ENCODE data around the gene MAPK1. TPM values are rescaled to one million over a fixed set of nuclear protein-coding genes. Genes with fewer than 3 reads are reported as not detected.
"Not testable (repeated sequence)": the region's sequence is repeated elsewhere in the genome, so short reads cannot be mapped to it uniquely, and the experiment has no call there.

MAPK1 gene
- total RNA-seq, 1 experiment from 2014 or later: 90.3 TPM

DNA sequence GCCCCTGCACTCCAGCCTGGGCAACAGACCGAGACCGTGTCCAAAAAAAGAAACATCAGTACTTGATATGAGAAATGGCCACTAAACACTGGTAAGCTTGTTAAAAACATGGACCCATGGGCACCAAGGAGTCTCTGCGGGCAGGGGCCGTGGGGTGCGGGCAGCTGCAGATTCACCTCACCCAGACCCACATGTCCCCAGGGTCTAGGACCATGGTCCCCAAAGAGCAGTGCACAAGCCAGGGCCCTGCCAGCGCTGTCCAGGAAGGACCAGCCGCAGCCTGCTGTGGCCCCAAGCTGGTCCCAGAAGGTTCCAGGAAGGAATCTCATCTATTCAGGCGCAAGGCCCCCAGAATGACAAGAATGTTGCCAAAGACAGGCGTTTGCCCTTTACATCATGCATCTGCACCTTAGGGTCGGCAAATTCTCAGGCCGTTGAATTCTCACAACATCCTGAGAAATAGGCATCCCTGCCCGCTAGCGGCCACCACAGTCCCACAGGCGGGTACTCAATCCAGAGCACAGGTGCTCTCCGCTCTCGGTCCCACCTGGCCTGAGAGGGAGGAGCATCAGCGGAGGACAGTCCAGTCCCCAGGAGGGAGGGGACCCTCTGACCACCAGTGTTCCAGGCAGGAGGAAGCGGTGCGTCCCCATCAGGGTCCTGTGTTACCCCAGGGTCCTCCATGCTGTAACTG is 141.3 kb downstream of the MAPK1 start:
- DNase-seq: no peak
- H2BK15ac ChIP-seq (ENCODE audit: low read depth, low read length): no peak overlapping the region

DNA sequence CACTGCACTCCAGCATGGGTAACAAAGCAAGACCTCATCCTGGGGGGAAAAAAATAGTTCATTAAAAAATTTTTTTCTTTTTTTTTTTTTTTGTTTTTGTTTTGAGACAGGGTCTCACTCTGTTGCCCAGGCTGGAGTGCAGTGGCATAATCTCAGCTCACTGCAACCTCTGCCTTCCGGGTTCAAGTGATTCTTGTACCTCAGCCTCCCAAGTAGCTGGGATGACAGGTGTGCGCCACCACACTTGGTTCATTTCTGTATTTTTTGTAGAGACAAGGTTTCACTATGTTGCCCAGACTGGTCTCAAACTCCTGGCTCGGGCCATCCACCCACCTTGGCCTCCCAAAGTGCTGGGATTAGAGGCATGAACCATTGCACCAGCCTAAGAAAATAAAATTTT is 142.9 kb downstream of the MAPK1 start:
- not testable (repeated sequence) for H4K20me1 ChIP-seq (ENCODE audit: control insufficient read depth, insufficient read depth, insufficient read length); H3K23me2 ChIP-seq (ENCODE audit: insufficient read length, low read depth, low read length, poor library complexity, severe bottlenecking); H3K9me3 ChIP-seq (ENCODE audit: control insufficient read depth, low read depth, low read length); H3K14ac ChIP-seq (ENCODE audit: insufficient read depth, low read length); H2BK15ac ChIP-seq (ENCODE audit: low read depth, low read length); H3K56ac ChIP-seq (ENCODE audit: insufficient read length, low read depth, low read length); H3K27ac ChIP-seq (ENCODE audit: insufficient read length, low read depth, low read length); H3K27ac Mint-ChIP-seq; H2BK12ac ChIP-seq (ENCODE audit: insufficient read length, low read depth, low read length); H3K4me3 Mint-ChIP-seq; H2AK5ac ChIP-seq (ENCODE audit: insufficient read length, low read length); DNase-seq; H4K91ac ChIP-seq (ENCODE audit: insufficient read length, low read depth, low read length); H2BK20ac ChIP-seq (ENCODE audit: low read depth, low read length, poor library complexity, severe bottlenecking); H3K4ac ChIP-seq (ENCODE audit: low read depth, low read length); H3K36me3 Mint-ChIP-seq (ENCODE audit: insufficient read depth in 1 of 3, low read depth in 3 of 3); H3K18ac ChIP-seq (ENCODE audit: insufficient read length, low read depth, low read length); H2AFZ ChIP-seq (ENCODE audit: low read length); H3T11ph ChIP-seq (ENCODE audit: low read length); H3K27me3 ChIP-seq (ENCODE audit: insufficient read depth, low read length); H3K9me3 Mint-ChIP-seq; H3K27me3 Mint-ChIP-seq (ENCODE audit: low read depth); H3K79me1 ChIP-seq (ENCODE audit: insufficient read depth, low read depth, low read length, poor library complexity, severe bottlenecking); H4K8ac ChIP-seq (replicated peaks; ENCODE audit: insufficient read length, low read depth, low read length); H2BK120ac ChIP-seq (ENCODE audit: low read depth, low read length, poor library complexity, severe bottlenecking); H3K4me2 ChIP-seq (ENCODE audit: insufficient read depth, insufficient read length, low read length); H3K9ac ChIP-seq (ENCODE audit: extremely low read depth, insufficient read length, low read length); H2BK5ac ChIP-seq (ENCODE audit: insufficient read length, low read length); H4K5ac ChIP-seq (ENCODE audit: insufficient read length, low read depth, low read length); H3K4me1 ChIP-seq (ENCODE audit: insufficient read depth, low read length); H3K79me2 ChIP-seq (ENCODE audit: insufficient read depth, low read length); H3K23ac ChIP-seq (ENCODE audit: insufficient read length, low read depth, low read length)
- WGBS (ENCODE audit: extremely low coverage, insufficient read length, low lambda C conversion rate): no CpG with 5 or more reads among the region's 3 CpGs
- peaks cover 9 to 11% of the 10 kb centered on the region in 2 experiments for H3K4me1 Mint-ChIP-seq

More for the DNA sequence above, 141.3 kb downstream of the MAPK1 start:
- no peak overlapping the region for H4K5ac ChIP-seq (ENCODE audit: insufficient read length, low read depth, low read length)
- no peak overlapping the region for H4K8ac ChIP-seq (replicated peaks; ENCODE audit: insufficient read length, low read depth, low read length)
- H3T11ph ChIP-seq (ENCODE audit: low read length): no peak overlapping the region
- H3K79me2 ChIP-seq (ENCODE audit: insufficient read depth, low read length): no peaks in the 10 kb centered on the region
- no peak overlapping the region for H2AFZ ChIP-seq (ENCODE audit: low read length)
- H3K9ac ChIP-seq (ENCODE audit: extremely low read depth, insufficient read length, low read length): no peak overlapping the region
- no peaks in the 10 kb centered on the region for H3K4me1 ChIP-seq (ENCODE audit: insufficient read depth, low read length)
- H3K27me3 ChIP-seq (ENCODE audit: insufficient read depth, low read length): no peaks in the 10 kb centered on the region
- Mint-ChIP-seq H3K27me3 (ENCODE audit: low read depth) (no peaks in the 10 kb centered on the region; the same call in none of the 2 replicates), H3K9me3 (no peaks in the 10 kb centered on the region), H3K4me1 (peaks cover 9 to 11% of the 10 kb centered on the region in 2 experiments), H3K36me3 (ENCODE audit: insufficient read depth in 1 of 3, low read depth in 3 of 3) (peaks cover 0 to 7% (median 4%) of the 10 kb centered on the region in 3 experiments; a peak in 5 of 7 replicates), H3K4me3 (no peak overlapping the region; a peak in 1 of 5 replicates), H3K27ac (no peak overlapping the region)
- no peaks in the 10 kb centered on the region for H3K79me1 ChIP-seq (ENCODE audit: insufficient read depth, low read depth, low read length, poor library complexity, severe bottlenecking)
- no peak overlapping the region for H3K56ac ChIP-seq (ENCODE audit: insufficient read length, low read depth, low read length)
- H3K18ac ChIP-seq (ENCODE audit: insufficient read length, low read depth, low read length): no peak overlapping the region
- H2AK5ac ChIP-seq (ENCODE audit: insufficient read length, low read length): no peak overlapping the region
- H3K14ac ChIP-seq (ENCODE audit: insufficient read depth, low read length): no peak overlapping the region
- no peak overlapping the region for H3K4ac ChIP-seq (ENCODE audit: low read depth, low read length)
- H2BK20ac ChIP-seq (ENCODE audit: low read depth, low read length, poor library complexity, severe bottlenecking): no peak overlapping the region
- H2BK5ac ChIP-seq (ENCODE audit: insufficient read length, low read length): no peak overlapping the region
- WGBS (ENCODE audit: extremely low coverage, insufficient read length, low lambda C conversion rate): no CpG with 5 or more reads among the region's 19 CpGs
- H3K27ac ChIP-seq (ENCODE audit: insufficient read length, low read depth, low read length): no peak overlapping the region
- no peak overlapping the region for H3K23ac ChIP-seq (ENCODE audit: insufficient read length, low read depth, low read length)
- H2BK120ac ChIP-seq (ENCODE audit: low read depth, low read length, poor library complexity, severe bottlenecking): no peak overlapping the region
- H3K9me3 ChIP-seq (ENCODE audit: control insufficient read depth, low read depth, low read length): no peaks in the 10 kb centered on the region
- TF ChIP-seq, protein P1, sequence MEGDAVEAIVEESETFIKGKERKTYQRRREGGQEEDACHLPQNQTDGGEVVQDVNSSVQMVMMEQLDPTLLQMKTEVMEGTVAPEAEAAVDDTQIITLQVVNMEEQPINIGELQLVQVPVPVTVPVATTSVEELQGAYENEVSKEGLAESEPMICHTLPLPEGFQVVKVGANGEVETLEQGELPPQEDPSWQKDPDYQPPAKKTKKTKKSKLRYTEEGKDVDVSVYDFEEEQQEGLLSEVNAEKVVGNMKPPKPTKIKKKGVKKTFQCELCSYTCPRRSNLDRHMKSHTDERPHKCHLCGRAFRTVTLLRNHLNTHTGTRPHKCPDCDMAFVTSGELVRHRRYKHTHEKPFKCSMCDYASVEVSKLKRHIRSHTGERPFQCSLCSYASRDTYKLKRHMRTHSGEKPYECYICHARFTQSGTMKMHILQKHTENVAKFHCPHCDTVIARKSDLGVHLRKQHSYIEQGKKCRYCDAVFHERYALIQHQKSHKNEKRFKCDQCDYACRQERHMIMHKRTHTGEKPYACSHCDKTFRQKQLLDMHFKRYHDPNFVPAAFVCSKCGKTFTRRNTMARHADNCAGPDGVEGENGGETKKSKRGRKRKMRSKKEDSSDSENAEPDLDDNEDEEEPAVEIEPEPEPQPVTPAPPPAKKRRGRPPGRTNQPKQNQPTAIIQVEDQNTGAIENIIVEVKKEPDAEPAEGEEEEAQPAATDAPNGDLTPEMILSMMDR (conservative IDR thresholded peaks at IDR 0.05): no peak
- H4K20me1 ChIP-seq (ENCODE audit: control insufficient read depth, insufficient read depth, insufficient read length): no peaks in the 10 kb centered on the region
- H3K23me2 ChIP-seq (ENCODE audit: insufficient read length, low read depth, low read length, poor library complexity, severe bottlenecking): no peaks in the 10 kb centered on the region
- no peak overlapping the region for H3K4me2 ChIP-seq (ENCODE audit: insufficient read depth, insufficient read length, low read length)
- H4K91ac ChIP-seq (ENCODE audit: insufficient read length, low read depth, low read length): no peak overlapping the region
- H2BK12ac ChIP-seq (ENCODE audit: insufficient read length, low read depth, low read length): no peak overlapping the region

Data from H9 (cell line).